Epithelial cell of prostate (primary cell): Measurements from ENCODE around the gene ITSN1.

Source experiments
- DNase-seq: peaks from one replicate; pipeline ENCODE4 v3.0.0-alpha.2; 2011; ENCODE audit warnings: low read depth, low spot score
- H3K27ac ChIP-seq: fragments of 450-650 bp; 2 replicates; pipeline ENCODE4 v1.5.1; 2017; ENCODE audit warnings: mild to moderate bottlenecking

ITSN1 gene

GRCh38 chr21:33872881-33873515 is 230.7 kb downstream of the ITSN1 start:
- DNase-seq = no peak
- H3K27ac ChIP-seq = no peak overlapping the region

- no peak for DNase-seq
- H3K27ac ChIP-seq = no peak overlapping the region
Observed at GRCh38 chr21:33874161-33874560, 231.9 kb downstream of the ITSN1 start.

- no peak for DNase-seq
Observed at GRCh38 chr21:33875026-33875695, 232.9 kb downstream of the ITSN1 start.

GRCh38 chr21:33878824-33879223 is 236.5 kb downstream of the ITSN1 start:
- DNase-seq = no peak
- H3K27ac ChIP-seq = no peak overlapping the region

More at GRCh38 chr21:33875026-33875695, 232.9 kb downstream of the ITSN1 start:
- H3K27ac ChIP-seq = no peak overlapping the region

- H3K27ac ChIP-seq = no peak overlapping the region
- no peak for DNase-seq
Observed at GRCh38 chr21:33880626-33881025, 238.3 kb downstream of the ITSN1 start.

- DNase-seq = no peak
- H3K27ac ChIP-seq = no peak overlapping the region
Observed at GRCh38 chr21:33881689-33882440, 239.6 kb downstream of the ITSN1 start.

- H3K27ac ChIP-seq = no peak overlapping the region
- DNase-seq = no peak
Observed at GRCh38 chr21:33883118-33883517, 240.8 kb downstream of the ITSN1 start.

- DNase-seq = no peak
- H3K27ac ChIP-seq = no peak overlapping the region
Observed at GRCh38 chr21:33884376-33885171, 242.3 kb downstream of the ITSN1 start.

- DNase-seq = no peak
- H3K27ac ChIP-seq = no peak overlapping the region
Observed at GRCh38 chr21:33885172-33885514, 242.8 kb downstream of the ITSN1 start.

GRCh38 chr21:33886321-33886720 is 244.0 kb downstream of the ITSN1 start:
- no peak overlapping the region for H3K27ac ChIP-seq
- DNase-seq = no peak

- no peak overlapping the region for H3K27ac ChIP-seq
- DNase-seq = no peak
Observed at GRCh38 chr21:33890187-33890586, 247.9 kb downstream of the ITSN1 start.

- H3K27ac ChIP-seq = no peak overlapping the region
- DNase-seq = no peak
Observed at GRCh38 chr21:33892853-33893252, 250.6 kb downstream of the ITSN1 start.

GRCh38 chr21:33893917-33894316 is 251.6 kb downstream of the ITSN1 start:
- DNase-seq = no peak
- no peak overlapping the region for H3K27ac ChIP-seq

GRCh38 chr21:33894736-33895288 is 252.5 kb downstream of the ITSN1 start:
- no peak overlapping the region for H3K27ac ChIP-seq
- no peak for DNase-seq

- no peak for DNase-seq
Observed at GRCh38 chr21:33895356-33895755, 253.1 kb downstream of the ITSN1 start.

GRCh38 chr21:33896691-33897090 is 254.4 kb downstream of the ITSN1 start:
- no peak for DNase-seq
- no peak overlapping the region for H3K27ac ChIP-seq

More at GRCh38 chr21:33895356-33895755, 253.1 kb downstream of the ITSN1 start:
- H3K27ac ChIP-seq = no peak overlapping the region

- H3K27ac ChIP-seq = no peak overlapping the region
- no peak for DNase-seq
Observed at GRCh38 chr21:33897098-33897497, 254.8 kb downstream of the ITSN1 start.

- DNase-seq = no peak
- H3K27ac ChIP-seq = no peak overlapping the region
Observed at GRCh38 chr21:33897739-33898138, 255.4 kb downstream of the ITSN1 start.

GRCh38 chr21:33898586-33898985 is 256.3 kb downstream of the ITSN1 start:
- no peak for DNase-seq
- H3K27ac ChIP-seq = no peak overlapping the region

GRCh38 chr21:33899199-33899598 is 256.9 kb downstream of the ITSN1 start:
- no peak overlapping the region for H3K27ac ChIP-seq

More at GRCh38 chr21:33899199-33899598, 256.9 kb downstream of the ITSN1 start:
- no peak for DNase-seq
